GM18505 (cell line): Measurements from ENCODE around the gene LIPA.
"Not testable (repeated sequence)": the region's sequence is repeated elsewhere in the genome, so short reads cannot be mapped to it uniquely, and the experiment has no call there.

Source experiments
- ATAC-seq: cut with Tn5 transposase; IDR thresholded peaks from one replicate; pipeline ENCODE4 v1.9.1; 2021; ENCODE audit not compliant: unreplicated experiment
- POLR2A ChIP-seq: IDR thresholded peaks from 4 replicates; pipeline ENCODE4 v1.6.1; 2011; ENCODE audit warnings: borderline replicate concordance; ENCODE audit not compliant: insufficient read depth, insufficient read length; ENCODE audit errors: extremely low read depth

The LIPA gene

GRCh38 chr10:89171996-89172395 is 79.6 kb downstream of the LIPA start:
- ATAC-seq = no peak
- TF ChIP-seq POLR2A = no peak

GRCh38 chr10:89171263-89171872 is 80.2 kb downstream of the LIPA start:
- no peak for TF ChIP-seq POLR2A
- no peak for ATAC-seq

- ATAC-seq = not testable (repeated sequence)
Observed at GRCh38 chr10:89168354-89168900, 83.1 kb downstream of the LIPA start.

- no peak for ATAC-seq
- TF ChIP-seq POLR2A = no peak
Observed at GRCh38 chr10:89167915-89168314, 83.7 kb downstream of the LIPA start.

- ATAC-seq = no peak
- TF ChIP-seq POLR2A = no peak
Observed at GRCh38 chr10:89165923-89166322, 85.7 kb downstream of the LIPA start.

- ATAC-seq = no peak
Observed at GRCh38 chr10:89164920-89165319, 86.7 kb downstream of the LIPA start.

GRCh38 chr10:89164080-89164479 is 87.5 kb downstream of the LIPA start:
- no peak for TF ChIP-seq POLR2A
- peak; percentile 27 for ATAC-seq

More at GRCh38 chr10:89164920-89165319, 86.7 kb downstream of the LIPA start:
- no peak for TF ChIP-seq POLR2A
